ENCODE results near the gene DNAJB2.
"Not testable (repeated sequence)": the region's sequence is repeated elsewhere in the genome, so short reads cannot be mapped to it uniquely, and the experiment has no call there.

DNAJB2 gene

DNA sequence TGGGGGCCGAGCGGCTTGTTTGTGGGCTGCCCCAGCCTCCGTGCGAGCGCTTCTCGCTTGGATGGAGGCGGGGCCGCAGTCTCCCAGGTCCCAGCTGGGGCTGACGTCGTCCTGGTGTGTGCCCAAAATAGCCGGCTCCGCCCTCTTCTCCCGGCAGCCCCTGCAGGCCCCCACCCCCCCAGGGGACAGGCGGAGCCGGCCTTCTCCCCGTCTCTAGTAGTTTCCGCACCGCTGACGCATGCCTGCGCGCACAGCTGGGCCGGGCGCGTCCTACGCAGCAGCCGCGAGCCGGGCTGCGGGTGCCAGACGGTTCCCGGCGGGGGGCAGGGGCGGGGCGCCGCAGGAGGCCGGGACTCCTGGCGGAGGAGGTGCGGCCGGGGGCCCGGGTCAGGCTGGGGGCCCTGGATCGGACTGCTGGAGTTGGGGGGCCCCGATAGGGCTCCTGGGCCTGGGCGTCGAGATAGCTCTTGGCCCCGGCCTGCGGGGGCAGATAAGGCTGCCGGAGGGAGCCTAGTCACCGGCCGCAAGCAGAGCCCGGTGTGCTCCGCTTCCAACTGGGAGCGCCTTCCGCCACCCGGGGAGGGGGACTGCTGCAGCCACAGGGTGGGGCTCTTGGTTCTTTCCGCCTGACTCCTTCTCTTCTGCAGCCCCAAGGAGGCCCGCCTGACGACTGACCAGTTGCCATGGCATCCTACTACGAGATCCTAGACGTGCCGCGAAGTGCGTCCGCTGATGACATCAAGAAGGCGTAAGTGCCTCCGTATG is at the start of gene DNAJB2:
TSS of gene DNAJB2 (plus strand) at position 216 of the 765 bp plus-strand sequence. CDS start at position 684, 468 bp downstream.
- peak; percentile 100 for DNase-seq

DNA sequence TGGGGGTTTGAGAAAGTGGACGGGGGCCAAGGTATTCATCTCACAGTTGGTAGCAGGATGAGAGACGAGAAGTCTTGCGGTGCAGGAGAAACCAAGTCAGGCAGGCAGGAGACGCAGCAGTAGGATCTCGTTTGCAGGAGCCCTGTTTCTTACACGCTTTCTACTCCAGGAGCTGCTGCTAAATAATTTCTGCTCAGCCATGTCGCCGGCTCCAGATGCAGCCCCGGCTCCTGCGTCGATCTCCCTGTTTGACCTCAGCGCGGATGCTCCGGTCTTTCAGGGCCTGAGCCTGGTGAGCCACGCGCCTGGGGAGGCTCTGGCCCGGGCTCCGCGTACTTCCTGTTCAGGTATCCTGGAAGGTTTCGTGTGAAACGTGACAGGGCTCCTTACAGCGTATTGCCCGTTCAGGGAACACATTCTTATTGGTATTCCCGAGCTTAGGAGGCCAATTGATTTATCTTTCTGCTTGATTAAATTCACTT is 49.1 kb upstream of the DNAJB2 start:
- peak; percentile 67 for DNase-seq

DNA sequence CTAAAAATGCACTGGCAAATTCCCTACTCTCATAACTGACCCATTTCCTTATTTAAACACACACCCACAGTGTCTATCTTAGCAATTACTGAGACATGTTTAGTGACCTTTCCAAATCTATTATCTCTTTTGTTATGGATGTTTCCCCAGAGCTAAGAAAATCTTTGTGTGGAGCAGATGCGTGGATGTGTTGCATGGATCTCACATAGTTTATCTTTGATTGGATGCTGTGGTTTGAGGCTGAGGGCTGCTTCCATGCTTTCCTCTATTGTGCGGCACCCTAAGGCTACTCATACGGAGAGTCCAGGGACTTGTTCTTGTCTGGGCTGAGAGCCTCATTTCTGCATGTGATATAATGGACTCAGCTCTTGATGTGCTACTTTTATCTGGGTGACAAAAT is 44.8 kb upstream of the DNAJB2 start:
- DNase-seq: no peak

DNA sequence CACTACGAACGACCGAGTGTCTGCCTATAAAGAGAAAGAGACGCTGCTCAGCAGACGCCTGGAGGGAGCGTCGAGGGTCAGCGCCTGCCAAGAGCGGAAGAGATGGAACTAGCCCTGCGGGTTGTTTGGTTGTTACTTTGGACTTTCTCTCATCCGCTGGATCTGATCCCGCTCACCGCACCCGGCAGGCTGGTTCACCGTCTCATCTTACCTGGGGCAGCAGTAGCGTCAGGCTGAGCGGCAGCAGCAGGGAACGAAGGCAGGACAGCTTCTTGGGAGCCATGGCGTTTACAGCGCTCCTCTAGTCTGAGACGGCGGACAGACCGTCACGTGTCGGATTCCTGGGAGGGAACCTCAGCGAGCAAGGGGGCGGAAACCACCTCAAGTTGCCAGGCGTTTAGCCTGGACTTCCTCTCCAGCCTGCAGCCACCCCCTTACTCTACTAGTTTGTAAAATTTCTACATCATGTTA is 35.8 kb upstream of the DNAJB2 start:
- DNase-seq: no peak

DNA sequence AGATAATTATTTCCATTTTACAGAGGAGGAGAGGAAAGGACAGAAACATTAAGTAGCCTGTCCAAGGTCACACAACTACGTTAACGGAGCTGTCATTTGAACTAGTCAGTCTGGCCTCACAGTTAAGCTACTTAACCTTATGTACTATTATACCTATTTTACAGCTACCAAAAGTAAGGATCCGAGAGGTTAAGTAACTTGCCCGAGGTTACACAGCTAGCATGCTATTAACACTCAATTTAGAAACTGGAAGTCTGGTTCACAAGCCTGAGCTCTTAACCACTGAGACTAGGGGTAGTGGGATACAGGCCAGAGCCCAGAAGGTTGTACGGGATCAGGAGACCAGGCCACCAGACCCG is 34.4 kb upstream of the DNAJB2 start:
- no peak for DNase-seq

DNA sequence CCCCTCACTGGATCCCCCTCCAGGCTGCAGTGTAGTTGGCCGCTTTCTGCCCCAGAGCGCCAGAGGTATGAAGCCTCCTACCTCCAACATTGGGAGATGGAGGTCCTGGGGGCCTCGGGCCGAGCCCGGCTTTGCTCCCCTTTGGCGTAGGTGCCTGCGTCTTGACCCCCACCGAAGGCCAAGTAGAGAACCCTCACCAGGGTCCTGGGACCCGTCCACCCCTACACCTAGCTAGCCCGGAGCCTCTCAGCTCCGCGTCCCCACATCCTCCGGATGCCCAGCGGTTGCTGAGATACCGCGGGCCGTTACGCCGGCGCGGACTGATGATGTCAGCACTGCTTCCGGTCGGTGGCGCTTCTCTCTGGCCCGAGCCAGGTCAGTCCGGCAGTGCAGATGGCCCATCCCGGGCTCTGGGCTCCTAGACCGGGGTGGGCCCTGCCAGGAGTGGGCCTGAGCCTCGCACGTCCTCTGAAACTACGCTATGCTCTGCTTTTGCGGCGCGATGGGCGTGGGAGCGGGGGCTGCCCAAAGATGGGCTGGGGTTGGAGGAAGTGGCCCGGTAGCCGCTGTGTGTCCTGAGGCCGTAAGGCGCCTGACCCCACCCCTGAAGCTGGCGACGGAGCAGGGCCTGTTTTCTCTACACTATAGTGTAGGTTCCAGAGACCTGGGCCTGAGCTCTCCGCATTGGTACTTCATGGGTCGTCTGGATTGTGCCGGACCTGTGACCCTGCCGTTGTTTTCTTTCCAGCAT is 33.8 kb upstream of the DNAJB2 start, which contains the start of the genes GLB1L and STK16:
TSS of gene GLB1L (minus strand) at position 297 of the 751 bp plus-strand sequence. CDS start 1,871 bp downstream, outside the sequence.
TSS of gene STK16 (plus strand) at position 332 of the 751 bp plus-strand sequence. CDS start 521 bp downstream, outside the sequence.
- DNase-seq: peak; percentile 87

DNA sequence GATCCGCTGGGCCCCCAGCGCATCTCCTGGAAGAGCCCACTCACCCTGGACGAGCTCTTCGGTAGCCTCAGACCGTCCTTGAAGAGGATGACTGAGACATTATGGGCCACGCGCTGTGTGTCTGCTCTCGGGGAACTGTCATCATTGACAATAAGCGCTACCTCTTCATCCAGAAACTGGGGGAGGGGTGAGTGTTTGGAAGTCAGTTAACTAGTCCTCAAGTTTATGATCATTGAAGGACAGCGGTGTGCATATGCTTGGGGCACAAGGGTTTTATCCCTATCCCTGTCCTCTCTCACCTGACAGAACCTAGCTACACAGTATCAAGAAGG is 33.3 kb upstream of the DNAJB2 start:
- no peak for DNase-seq

DNA sequence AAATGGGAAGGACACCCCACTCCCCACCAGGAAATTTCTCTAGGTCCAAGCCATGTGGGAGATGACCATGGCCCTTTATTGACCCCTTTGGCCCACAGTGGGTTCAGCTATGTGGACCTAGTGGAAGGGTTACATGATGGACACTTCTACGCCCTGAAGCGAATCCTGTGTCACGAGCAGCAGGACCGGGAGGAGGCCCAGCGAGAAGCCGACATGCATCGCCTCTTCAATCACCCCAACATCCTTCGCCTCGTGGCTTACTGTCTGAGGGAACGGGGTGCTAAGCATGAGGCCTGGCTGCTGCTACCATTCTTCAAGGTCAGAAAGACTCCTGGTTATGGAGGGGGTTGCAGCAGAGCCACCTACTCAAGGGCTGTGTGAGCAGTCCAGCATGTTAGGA is 32.6 kb upstream of the DNAJB2 start:
- DNase-seq: no peak

DNA sequence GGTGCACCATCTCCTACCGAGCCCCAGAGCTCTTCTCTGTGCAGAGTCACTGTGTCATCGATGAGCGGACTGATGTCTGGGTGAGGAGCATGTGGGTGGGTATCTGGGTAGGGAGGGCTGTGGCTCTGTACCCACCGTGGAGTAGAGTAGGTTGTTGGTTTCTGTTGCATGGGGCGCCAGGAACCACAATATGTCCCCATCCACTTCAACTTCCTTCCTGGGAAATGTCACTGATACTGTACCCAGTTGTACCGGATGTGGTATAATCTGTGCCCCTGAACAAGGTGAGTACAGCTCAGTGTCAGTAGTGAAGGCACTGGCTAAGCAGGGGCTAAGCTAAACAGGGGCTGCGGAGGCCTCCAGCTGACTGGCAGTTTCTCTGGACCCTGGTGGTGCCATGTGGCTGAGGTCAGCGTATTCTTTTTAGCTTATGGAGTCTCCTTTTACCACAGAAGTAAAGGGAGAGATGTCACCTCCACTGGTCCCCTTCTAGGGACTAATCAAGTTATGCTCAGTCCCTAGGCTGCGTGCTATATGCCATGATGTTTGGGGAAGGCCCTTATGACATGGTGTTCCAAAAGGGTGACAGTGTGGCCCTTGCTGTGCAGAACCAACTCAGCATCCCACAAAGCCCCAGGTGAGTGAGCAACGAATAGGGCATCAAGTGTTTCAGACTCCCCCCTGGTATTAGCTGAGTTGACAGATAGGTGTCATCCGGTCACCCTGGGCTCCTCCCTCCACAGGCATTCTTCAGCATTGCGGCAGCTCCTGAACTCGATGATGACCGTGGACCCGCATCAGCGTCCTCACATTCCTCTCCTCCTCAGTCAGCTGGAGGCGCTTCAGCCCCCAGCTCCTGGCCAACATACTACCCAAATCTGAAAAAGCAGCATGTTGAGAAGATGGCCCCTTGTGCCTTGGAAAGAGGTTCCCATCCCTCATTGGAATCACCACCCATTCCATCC is 31.2 kb upstream of the DNAJB2 start:
- DNase-seq: peak; percentile 70

DNA sequence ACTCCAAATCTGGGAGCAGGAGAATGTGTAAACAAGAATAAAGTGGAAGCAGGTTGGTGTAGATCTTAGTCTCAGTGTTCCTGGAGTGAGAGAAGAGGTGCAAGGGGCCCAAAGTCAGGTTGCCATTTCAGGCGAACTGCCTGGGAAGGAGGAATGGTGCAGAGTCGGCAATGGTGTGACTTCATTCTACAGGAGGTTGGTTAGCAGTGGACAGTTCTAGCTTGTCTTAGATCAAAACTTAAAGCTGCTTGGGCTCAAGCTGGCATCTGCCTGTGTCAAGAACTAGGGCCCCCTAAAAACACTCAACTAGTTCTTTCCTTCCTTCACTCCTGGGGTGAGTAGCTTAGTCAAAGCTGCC is 30.3 kb upstream of the DNAJB2 start:
- DNase-seq: no peak

DNA sequence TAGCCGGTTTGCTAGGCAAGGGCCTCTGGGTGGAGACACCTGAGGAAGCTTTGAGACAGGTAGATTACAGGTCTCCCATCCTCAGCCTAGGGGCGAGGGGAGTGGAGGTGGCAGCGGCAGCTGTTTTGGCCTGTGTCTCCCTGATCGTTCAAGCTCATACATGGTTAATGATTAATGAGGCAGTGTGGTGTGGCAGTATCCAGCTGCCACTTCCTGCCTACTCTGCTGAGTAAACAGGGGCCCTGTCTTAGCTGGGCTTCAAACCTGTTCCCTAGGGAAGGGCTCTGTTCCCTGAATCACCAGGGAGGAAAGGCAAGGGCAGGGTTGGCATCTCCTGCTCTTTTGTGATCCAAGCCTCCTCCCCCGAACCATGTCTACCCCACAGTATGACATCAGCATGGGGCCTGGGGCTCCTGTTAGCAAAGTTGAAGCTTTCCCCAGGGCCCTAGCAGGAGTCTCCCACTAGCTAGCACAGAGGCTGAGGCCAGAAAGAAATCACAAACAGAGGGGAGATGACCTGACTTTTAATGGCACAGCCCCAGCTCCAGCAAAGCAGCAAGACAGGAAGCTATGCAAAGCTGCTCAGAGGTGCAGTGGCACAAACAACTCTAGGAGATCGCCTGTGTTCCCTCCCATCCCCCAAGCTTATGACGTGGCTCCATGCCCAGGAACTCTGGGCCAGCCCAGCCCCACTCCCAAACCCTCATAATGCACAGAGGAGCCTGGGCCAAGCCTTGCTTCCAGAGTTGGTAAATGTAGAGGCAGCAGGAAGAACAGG is 29.8 kb upstream of the DNAJB2 start:
- peak; percentile 37 for DNase-seq

DNA sequence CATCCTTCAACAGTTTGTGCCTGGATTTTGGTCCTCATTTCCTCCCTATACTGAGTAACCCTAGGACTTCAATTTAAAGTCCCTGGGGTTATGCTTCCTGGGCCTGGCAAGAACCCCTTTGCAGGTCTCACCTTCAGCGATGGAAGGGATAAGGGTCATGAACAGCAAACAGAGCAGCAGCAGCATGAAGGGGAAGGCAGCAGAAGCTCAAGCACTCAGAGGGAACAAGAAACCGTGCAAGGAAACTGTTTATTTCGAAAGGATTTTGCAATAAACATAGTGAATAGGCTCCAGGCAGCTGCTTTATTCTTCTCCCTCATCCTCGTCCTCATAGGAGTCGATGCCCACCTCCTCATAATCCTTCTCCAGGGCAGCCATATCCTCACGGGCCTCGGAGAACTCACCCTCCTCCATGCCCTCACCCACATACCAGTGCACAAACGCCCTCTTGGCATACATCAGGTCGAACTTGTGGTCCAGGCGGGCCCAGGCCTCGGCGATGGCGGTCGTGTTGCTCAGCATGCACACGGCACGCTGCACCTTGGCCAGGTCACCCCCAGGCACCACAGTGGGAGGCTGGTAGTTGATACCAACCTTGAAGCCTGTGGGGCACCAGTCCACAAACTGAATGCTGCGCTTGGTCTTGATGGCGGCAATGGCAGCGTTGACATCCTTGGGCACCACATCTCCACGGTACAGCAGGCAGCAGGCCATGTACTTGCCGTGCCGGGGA is 29.0 kb upstream of the DNAJB2 start:
- no peak for DNase-seq

DNA sequence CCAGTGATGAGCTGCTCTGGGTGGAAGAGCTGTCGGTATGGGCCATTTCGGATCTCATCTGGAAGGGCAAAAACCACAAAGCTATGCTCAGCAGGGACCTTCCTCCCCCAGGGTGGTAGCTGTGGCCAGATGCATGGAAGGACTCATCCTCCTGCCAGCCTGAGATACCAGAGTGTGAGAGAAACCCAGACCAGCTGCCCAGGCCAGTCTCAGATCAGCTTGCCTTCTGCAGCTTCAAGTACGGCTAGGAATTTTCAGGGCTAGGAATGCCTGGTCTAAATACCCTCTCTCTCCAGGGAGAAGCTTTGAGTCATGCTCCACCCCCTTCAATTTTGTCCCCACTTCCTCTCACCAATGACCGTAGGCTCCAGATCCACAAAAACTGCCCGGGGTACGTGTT is 27.5 kb upstream of the DNAJB2 start:
- DNase-seq: no peak

DNA sequence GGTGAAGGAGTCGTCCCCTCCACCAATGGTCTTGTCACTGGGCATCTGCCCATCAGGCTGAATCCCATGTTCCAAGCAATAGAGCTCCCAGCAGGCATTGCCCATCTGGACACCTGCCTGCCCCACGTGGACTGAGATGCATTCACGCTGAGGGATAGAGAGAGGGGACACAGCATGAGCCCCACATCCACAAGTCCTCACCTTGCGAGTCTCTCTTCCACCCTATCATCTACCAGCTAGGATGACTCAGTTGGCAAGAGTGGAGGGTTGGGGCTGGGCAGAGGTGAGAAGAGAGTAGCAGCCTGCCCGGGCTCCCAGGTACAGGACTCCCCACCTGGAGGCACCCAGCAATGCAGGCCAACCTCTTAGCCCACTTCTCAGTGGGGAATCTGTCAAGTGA is 27.1 kb upstream of the DNAJB2 start:
- peak; percentile 42 for DNase-seq

DNA sequence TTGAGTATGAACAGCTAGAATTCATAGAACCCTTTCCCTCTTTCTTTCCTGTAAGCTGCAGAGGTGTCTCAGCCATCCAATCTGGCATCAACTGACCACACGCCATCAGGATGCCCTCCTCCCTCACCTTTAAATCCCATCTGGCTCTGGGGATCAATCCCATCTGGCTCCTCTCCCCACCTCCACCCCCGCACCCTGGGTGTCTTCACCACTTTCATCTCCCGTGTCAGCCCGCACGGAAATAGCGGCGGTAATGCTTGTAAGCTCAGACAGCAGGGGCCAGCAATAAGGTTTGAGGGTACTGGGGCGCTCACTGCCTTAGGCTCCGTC is 26.6 kb upstream of the DNAJB2 start:
- DNase-seq: no peak

DNA sequence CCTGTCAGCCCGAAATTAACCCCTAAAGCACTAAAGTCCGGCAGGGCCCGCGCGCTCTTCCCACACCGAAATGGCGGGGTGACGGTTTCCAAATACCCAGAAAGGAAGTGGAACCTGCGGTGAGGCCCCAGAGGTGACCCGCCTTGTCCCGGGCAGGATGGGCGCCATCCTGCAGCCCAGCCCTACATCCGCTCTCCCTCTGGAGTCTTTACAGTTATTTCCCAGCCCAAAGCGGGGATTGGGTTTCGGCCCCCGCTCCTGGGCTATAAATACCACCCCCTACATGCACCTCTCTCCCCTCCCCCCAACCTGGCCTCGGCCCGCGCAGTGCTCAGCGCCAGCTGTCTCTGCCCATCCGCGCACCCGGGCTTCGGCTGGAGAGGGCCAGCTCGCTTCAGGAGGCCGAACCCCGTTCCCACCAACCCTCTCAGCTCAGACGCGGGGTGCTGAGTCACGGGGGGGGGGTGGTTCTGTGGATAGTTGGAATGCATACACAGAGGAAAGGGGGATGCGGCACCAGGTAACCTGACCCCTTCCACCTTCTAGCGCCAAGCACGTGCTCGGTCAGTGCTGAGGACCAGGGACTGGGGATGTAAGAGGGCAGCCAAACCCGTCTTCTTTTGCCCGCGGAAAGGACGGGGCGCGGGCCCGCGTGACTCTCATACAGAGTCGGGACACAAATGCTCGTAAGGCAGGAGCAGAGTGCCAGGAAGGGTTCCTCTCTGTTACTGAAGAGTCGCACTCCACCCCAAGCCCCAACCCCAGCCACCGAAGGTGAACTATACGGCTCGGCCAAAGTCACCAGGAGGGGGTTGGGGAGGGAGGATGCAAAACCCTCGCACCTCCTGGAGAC is 26.0 kb upstream of the DNAJB2 start, which contains the start of gene TUBA4B:
TSS of gene TUBA4B (plus strand) at position 344 of the 853 bp plus-strand sequence. CDS start at position 509, 165 bp downstream.
- peak; percentile 56 for DNase-seq

DNA sequence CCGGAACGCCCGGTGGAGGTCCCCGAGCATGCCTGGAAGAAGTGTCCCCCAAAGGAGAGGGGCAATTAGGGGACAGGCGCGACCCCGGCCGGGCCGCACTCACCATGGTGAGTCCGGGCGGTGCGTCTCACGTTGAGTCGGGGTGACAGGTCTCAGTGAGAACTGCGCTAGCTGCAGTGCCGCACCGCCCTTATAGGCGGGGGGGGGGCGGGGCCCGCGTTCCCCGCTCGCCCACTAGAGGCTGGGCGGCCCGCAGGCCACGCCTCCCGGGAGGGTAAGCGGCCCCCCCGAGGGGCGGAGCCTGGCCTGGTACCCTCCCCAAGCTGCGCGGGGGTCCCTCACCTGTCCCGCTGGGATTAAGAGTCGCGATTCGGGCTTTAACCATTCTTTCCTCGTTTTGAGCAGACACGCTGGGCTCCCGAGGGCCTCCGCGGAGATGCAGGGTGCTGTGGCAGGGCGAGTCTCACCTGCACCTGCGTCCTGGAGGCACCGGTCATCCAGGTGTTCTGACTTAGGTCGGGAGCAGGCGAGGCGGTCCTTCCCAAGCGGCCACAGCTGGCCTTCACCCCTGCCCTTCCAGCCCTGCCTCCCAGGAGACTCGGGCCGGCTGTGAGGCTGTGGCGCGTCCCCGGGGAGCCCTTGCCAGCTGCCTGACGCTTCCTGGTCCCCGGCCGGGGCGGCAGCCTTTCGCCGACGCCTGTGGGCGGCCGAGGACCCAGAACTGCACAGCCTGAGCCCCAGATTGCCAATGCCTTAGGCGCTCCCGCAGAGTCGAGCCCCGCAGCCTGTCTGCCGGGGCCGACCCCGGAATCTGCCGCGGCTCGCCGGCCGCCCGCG is 25.2 kb upstream of the DNAJB2 start, which contains the start of gene TUBA4A:
TSS of gene TUBA4A (minus strand) at position 166 of the 837 bp plus-strand sequence. CDS start at position 106, 60 bp downstream.
- DNase-seq: peak; percentile 88

DNA sequence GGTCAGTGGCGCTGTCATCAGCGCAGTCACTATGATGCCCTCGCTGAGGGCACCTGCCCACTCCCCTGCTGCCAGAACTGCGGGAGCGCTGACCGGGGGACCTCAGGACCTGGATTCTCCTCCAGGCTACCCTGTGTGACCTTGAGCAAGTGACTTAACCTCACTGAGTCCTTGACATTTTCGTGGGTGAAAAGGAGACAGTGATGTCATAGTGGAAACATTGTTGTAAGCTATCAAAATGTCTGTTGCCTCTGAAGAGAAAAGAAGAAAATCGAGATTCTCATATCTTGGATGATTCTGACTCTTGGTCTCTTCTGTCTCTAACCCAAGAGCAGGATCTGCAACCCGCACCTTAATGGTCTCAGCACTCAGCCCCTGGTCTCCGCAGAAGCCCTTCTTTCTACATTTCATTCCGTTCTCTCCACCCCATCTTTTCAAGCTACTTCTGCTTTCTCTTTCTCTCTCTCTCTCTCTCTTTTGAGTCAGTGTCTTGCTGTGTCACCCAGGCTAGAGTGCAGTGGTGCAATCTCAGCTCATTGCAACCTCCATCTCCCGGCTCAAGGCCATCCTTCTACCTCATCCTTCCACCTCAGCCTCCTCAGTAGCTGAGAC is 24.5 kb upstream of the DNAJB2 start:
- peak; percentile 57 for DNase-seq

DNA sequence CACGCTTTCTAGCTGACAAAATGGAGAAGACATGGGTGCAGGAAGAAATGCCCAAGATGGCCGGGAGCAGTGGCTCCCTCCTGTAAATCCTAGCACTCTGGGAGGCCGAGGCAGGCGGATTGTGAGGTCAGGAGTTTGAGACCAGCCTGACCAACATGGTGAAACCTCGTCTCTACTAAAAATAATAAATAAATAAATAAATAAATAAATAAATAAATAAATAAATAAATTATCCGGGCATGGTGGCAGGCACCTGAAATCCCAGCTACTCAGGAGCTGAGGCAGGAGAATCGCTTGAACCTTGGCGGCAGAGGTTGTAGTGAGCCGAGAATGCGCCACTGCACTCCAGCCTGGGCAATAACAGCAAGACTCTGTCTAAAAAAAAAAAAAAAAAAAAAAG is 20.2 kb upstream of the DNAJB2 start:
- not testable (repeated sequence) for DNase-seq

All from stimulated activated CD4-positive, alpha-beta T cell treated with anti-CD3 and anti-CD28 coated beads, Interleukin-1b, Interleukin-23, amount 100 ng/mL, for 48 hours (primary cell).